GM21786 (cell line): ENCODE measurements around the gene SBNO2.

Experiments
- ATAC-seq: cut with Tn5 transposase; IDR thresholded peaks from one replicate; pipeline ENCODE4 v1.9.1; 2021; ENCODE audit not compliant: unreplicated experiment

Gene SBNO2

DNA sequence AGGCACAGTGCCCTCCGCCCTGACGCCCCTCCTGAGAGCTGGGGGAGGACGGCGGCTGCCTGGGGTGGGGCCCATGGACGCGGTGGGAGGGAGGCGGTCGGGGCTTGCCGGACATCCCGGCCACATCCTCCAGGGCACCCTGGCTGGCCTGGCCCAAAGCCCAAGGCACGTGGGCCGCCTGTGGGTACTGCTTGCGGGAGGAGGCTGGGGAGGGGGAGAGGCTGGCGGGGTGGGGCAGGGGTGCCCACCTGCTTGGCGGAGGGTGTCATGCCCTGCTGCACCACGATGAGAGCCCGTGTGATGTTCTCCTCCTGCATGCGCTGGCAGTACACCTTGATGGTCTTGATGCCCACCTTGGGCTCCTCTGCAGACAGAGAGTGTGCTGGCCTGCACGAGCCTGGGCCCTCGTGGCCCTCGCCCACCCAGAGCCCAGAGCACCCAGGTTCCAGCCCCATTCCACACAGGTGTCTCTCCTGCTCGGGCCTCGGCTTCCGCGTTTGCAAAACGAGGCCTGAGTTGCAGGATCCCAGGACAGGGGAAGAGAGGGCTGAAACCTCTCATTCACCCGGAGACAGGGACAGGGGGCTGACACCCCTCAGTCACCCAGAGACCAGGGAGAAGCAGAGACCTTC lies 82.4 kb downstream of the SBNO2 start:
- no peak for ATAC-seq

- no peak for ATAC-seq
Observed at GRCh38 chr19:1090731-1091543, 83.1 kb downstream of the SBNO2 start.

GRCh38 chr19:1089891-1090290 lies 84.2 kb downstream of the SBNO2 start:
- ATAC-seq: no peak

DNA sequence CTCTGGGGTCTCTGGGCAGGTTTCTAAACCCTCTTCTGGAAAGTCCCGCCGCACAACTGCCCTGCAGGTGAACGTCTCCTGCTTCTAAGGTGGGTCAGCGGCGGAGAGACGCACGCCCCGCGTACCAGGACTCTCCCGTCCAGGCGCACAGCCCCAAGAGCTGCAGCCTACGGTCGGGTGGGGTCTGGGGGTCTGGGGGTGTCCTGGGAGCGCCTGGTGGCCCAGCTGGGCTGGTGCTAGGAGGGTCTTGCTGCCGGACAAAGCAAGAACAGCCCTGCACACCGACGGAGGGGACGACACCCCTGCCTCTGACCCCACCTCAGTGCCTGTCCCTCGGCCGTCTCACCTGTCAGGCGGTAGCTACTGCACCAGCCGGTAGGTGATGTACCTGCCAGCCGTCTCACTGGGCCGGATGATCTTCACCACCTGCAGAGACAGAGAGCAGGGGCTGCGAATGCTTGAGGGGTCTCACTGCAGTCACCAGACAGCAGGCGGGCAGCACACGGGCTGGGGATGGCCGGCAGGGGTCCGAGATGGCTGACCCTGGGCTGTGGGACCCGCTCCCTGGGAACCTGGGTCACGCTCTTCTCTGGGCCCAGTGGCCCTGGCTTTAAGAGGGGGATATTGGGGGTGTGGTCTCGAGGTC lies 84.8 kb downstream of the SBNO2 start:
- ATAC-seq: no peak

DNA sequence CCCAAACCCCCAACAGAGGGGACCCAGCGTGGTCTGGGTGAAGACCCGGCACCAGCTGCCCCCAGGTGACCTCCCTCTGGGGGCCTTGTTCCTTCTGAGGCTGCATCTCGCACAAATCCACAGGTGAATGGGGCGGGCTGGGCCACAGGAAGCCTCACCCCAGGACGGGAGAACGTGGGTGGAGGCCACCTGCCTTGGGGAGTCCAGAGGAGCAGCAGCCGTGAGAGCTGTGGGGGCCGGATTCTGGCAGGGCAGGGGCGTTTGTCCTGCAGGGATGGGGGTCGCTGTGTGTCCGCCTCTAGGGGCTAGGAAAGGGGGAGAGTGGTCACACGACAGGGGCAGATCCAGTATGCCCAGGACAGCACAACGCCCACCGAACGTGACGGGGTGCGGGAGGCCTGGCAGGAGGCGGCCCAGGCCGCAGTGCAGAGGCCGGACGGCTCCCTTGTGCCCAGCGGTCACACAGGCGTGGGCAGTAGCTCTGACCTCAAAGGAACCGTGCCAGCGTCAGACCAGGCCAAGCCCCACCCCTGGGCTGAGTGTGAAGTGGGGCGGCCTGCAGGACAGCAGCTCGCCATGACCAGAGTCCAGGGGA lies 85.6 kb downstream of the SBNO2 start:
- ATAC-seq: no peak

DNA sequence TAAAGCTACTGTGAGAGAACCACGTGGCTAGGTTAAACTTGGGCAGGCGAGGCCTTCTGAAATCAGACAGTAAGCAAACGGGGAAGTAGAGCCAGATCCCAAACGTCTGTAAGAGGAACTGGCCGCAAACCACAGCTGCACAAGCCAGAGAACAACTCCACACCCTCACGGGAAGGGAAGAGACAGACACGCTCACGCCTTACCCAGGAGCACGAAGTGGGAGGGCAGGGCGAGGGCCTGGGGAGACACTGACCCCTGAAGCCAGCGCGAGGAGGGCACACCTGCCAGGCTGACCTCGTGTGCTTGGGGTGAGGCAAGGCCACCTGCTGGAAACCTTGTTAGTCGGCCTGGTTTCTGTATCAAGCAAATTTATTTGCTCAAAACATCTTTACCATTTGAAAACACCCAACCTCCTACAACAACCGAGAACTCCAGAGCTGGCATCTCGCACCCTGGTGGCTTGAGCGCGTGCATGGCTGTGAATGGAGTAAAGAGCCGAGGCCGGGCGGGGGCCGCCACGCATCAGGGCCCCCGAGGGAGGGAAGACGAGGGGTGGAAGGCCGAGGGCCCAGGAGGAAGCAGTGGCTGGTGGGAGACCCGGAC lies 86.2 kb downstream of the SBNO2 start:
- no peak for ATAC-seq

GRCh38 chr19:1086613-1087012 lies 87.5 kb downstream of the SBNO2 start:
- no peak for ATAC-seq

- no peak for ATAC-seq
Observed at GRCh38 chr19:1085676-1086442, 88.2 kb downstream of the SBNO2 start.

DNA sequence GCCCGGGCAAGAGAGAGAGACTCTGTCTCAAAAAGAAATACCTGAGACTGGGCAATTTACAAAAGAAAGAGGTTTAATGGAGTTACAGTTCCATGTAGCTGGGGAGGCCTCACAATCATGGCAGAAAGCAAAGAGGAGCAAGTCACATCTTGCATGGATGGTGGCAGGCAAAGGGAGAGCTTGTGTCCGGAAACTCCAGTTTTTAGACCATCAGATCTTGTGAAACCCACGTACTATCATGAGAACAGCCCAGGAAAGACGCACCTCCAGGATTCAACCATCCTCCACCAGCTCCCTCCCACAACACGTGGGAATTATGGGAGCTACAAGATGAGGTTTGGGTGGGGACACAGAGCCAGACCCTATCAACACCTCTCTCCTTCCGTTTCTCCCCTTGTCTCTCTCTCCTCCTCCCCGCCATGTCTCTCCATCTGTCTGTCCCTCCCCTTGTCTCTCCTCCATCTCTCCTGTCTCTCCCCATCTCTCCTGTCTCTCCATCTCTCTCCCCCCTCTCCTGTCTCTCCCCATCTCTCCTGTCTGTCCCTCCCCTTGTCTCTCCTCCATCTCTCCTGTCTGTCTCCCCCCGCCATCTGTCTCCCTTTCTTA lies 88.9 kb downstream of the SBNO2 start:
- no peak for ATAC-seq

GRCh38 chr19:1084024-1084868 lies 89.8 kb downstream of the SBNO2 start:
- no peak for ATAC-seq

DNA sequence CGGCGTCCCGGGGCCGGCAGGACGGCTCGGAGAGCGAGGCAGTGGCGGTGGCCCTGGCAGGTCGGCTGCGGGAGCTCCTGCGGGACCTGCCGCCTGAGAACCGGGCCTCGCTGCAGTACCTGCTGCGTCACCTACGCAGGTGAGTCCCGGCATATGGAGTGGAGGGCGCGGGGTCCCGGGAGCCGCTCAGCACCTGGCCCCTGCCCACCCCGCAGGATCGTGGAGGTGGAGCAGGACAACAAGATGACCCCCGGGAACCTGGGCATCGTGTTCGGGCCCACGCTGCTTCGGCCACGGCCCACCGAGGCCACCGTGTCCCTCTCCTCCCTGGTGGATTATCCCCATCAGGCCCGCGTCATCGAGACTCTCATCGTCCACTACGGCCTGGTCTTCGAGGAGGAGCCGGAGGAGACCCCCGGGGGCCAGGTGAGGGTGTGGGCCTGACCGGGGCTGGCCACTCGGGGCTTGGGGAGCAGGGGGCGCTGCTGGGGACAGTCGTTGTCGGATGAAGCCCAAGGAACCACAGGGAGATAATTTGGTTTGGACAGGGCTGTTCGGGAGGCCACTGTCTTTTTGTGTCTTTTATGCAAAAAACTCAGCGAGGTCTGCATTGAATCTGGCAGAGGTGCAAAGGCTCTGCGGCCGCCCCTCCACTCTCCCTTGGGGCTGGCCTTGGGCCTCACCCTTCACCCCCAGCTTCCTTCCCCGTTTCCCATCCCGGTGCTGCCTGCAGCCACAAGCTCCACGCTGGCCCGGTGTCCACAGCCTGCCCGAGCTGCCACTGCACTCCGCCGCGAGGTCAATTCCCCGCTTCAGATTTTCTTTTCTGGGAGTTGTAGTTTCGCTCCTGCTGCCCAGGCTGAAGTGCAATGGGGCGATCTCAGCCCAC lies 90.9 kb downstream of the SBNO2 start:
- no peak for ATAC-seq

- no peak for ATAC-seq
Observed at GRCh38 chr19:1082165-1082927, 91.7 kb downstream of the SBNO2 start.

DNA sequence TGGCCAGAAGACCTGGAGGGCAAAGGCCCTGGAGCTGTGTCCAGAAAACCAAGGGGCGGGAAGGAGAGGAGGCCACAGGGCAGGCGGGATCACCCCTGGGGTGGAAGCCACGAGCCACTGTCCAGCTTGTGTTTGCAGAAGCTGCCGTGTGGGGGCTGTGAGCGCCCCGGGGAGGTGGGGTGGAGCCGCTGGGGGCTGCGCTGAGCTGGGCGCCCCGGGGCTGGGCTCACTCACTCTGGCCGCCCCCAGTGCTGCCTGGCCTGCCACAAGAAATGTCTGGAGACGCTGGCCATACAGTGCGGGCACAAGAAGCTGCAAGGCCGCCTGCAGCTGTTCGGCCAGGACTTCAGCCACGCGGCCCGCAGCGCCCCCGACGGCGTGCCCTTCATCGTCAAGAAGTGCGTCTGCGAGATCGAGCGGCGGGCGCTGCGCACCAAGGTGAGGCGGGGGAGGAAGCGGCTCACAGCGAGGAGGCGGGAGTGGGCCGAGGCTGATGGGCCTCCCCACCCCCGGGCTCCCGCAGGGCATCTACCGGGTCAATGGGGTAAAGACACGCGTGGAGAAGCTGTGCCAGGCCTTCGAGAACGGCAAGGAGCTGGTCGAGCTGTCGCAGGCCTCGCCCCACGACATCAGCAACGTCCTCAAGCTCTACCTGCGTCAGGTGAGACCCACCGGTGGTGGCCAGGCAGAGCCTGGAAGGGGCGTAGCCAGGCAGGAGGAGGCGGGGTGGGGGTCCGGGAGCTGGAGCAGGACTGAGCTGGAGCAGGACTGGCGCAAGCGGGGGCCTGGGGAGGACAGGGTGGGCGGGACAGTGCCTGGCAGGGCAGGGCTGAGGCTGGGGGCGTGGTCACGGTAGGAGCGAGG lies 92.5 kb downstream of the SBNO2 start:
- no peak for ATAC-seq

GRCh38 chr19:1080360-1081161 lies 93.5 kb downstream of the SBNO2 start:
- ATAC-seq: no peak

DNA sequence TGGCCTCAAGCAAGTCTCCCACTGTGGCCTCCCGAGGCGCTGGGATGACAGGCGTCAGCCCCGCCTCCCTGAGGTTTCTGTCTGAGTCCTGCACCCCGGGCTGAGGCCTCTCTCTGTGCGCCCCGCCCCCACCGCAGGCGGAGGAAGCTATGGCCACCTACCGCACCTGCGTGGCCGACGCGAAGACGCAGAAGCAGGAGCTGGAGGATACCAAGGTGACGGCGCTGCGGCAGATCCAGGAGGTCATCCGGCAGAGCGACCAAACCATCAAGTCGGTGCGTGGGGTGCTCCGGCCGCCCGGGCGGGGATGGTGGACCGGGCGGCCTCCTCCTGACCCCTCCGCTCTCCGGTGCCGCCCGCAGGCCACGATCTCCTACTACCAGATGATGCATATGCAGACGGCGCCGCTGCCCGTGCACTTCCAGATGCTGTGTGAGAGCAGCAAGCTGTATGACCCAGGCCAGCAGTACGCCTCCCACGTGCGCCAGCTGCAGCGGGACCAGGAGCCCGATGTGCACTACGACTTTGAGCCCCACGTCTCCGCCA lies 94.4 kb downstream of the SBNO2 start:
- ATAC-seq: no peak

GRCh38 chr19:1076951-1077350 lies 97.1 kb downstream of the SBNO2 start:
- ATAC-seq: peak; percentile 65
